ENCODE results near the gene TLR10. TPM values are rescaled to one million over a fixed set of nuclear protein-coding genes. Genes with fewer than 3 reads are reported as not detected.
A peak's percentile ranks its signal among the peaks of the same experiment; 100 is the strongest.

Gene TLR10
- total RNA-seq, 1 experiment from 2014 or later = not detected

DNA sequence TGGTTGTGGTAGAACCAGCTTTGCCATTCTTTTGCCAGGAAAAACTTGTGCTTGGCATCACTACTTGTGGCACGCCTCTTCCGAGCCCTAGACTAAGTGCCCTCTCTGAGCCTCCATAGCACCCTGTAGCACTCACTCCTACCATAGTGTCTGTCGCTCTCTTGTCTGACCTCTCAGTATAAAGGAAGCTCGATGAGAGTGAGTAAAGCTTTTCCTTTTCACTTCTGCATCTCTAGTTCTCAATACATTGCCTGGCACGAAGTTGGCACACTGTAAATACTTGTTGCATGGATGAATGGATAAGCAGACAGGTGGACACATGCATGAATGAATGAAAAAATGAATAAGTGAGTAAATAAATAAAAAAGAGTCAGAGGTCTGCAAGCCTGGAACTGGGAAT, 48.3 kb downstream of the TLR10 start:
- intact Hi-C loops (cut with micrococcal nuclease) = no loop called here
- Histone ChIP-seq H3K27ac (ENCODE audit: low read length) (no peak overlapping the region), H4K20me1 (ENCODE audit: low read length) (no peaks in the 10 kb centered on the region), H3K36me3 (ENCODE audit: low read depth, low read length) (no peaks in the 10 kb centered on the region; the same call in 1 of the 2 replicates), H2AFZ (ENCODE audit: low read length) (no peak overlapping the region), H3K9me2 (replicated peaks; ENCODE audit: low read length) (no peaks in the 10 kb centered on the region), H3K79me2 (ENCODE audit: low read length) (no peaks in the 10 kb centered on the region), H3F3A (ENCODE audit: low read length, unreplicated experiment) (no peaks in the 10 kb centered on the region), H3K9ac (ENCODE audit: low read length) (no peak overlapping the region), H3K9me3 (ENCODE audit: low read length) (no peaks in the 10 kb centered on the region), H3K27me3 (ENCODE audit: low read length) (no peaks in the 10 kb centered on the region), H3K4me1 (ENCODE audit: insufficient read depth, low read length) (peaks cover 6% of the 10 kb centered on the region), H3K4me2 (ENCODE audit: low read length) (no peak overlapping the region), H3K4me3 (ENCODE audit: low read length) (no peak overlapping the region)
- CTCF ChIA-PET = no interaction called here
- ATAC-seq (no peak), DNase-seq (no peak)
- POLR2A ChIA-PET (ENCODE audit: unreplicated experiment) = no interaction called here
- BruUV-seq (replicated peaks) = no TSS peak
- TF ChIP-seq EZH2phosphoT487 (IDR thresholded peaks at IDR 0.05; ENCODE audit: borderline replicate concordance, low read length) (no peak), EZH2 (IDR thresholded peaks at IDR 0.05; ENCODE audit: low read length, unreplicated experiment) (no peak)
- TF ChIP-seq, protein P1, sequence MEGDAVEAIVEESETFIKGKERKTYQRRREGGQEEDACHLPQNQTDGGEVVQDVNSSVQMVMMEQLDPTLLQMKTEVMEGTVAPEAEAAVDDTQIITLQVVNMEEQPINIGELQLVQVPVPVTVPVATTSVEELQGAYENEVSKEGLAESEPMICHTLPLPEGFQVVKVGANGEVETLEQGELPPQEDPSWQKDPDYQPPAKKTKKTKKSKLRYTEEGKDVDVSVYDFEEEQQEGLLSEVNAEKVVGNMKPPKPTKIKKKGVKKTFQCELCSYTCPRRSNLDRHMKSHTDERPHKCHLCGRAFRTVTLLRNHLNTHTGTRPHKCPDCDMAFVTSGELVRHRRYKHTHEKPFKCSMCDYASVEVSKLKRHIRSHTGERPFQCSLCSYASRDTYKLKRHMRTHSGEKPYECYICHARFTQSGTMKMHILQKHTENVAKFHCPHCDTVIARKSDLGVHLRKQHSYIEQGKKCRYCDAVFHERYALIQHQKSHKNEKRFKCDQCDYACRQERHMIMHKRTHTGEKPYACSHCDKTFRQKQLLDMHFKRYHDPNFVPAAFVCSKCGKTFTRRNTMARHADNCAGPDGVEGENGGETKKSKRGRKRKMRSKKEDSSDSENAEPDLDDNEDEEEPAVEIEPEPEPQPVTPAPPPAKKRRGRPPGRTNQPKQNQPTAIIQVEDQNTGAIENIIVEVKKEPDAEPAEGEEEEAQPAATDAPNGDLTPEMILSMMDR (conservative IDR thresholded peaks at IDR 0.05; ENCODE audit: low read depth, low read length) = no peak

DNA sequence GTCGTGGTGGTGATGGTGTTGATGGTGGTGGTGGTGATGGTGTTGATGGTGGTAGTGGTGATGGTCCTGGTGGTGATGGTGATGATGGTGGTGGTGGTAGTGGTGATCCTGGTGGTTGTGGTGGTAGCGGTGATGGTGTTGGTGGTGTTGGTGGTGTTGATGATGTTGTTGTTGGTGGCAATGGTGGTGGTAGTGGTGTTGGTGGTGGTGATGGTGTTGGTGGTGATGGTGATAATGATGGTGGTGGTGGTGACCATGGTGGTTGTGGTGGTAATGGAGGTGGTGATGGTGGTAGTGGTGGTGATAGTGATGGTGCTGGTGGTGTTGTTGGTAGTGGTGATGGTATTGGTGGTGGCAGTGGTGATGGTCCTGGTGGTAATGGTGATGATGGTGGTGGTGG, 49.1 kb downstream of the TLR10 start:
- H3K9ac ChIP-seq (ENCODE audit: low read length) = no peak overlapping the region
- no peaks in the 10 kb centered on the region for H4K20me1 ChIP-seq (ENCODE audit: low read length)
- H3F3A ChIP-seq (ENCODE audit: low read length, unreplicated experiment) = no peaks in the 10 kb centered on the region
- DNase-seq (no peak), ATAC-seq (no peak)
- H3K4me2 ChIP-seq (ENCODE audit: low read length) = no peak overlapping the region
- no peaks in the 10 kb centered on the region for H3K9me3 ChIP-seq (ENCODE audit: low read length)
- H3K27me3 ChIP-seq (ENCODE audit: low read length) = no peaks in the 10 kb centered on the region
- no peak overlapping the region for H3K4me3 ChIP-seq (ENCODE audit: low read length)
- H3K9me2 ChIP-seq (replicated peaks; ENCODE audit: low read length) = no peaks in the 10 kb centered on the region
- no peaks in the 10 kb centered on the region for H3K79me2 ChIP-seq (ENCODE audit: low read length)
- peaks cover 12% of the 10 kb centered on the region for H3K4me1 ChIP-seq (ENCODE audit: insufficient read depth, low read length)
- no peak overlapping the region for H2AFZ ChIP-seq (ENCODE audit: low read length)
- ChIA-PET CTCF (no interaction called here), POLR2A (ENCODE audit: unreplicated experiment) (no interaction called here)
- no TSS peak for BruUV-seq (replicated peaks)
- TF ChIP-seq EZH2phosphoT487 (IDR thresholded peaks at IDR 0.05; ENCODE audit: borderline replicate concordance, low read length) (no peak), EZH2 (IDR thresholded peaks at IDR 0.05; ENCODE audit: low read length, unreplicated experiment) (no peak)
- TF ChIP-seq, protein P1 (conservative IDR thresholded peaks at IDR 0.05; ENCODE audit: low read depth, low read length) = no peak
- H3K36me3 ChIP-seq (ENCODE audit: low read depth, low read length) = no peaks in the 10 kb centered on the region; the same call in 1 of the 2 replicates
- no peak overlapping the region for H3K27ac ChIP-seq (ENCODE audit: low read length)
- intact Hi-C loops (cut with micrococcal nuclease) = no loop called here

DNA sequence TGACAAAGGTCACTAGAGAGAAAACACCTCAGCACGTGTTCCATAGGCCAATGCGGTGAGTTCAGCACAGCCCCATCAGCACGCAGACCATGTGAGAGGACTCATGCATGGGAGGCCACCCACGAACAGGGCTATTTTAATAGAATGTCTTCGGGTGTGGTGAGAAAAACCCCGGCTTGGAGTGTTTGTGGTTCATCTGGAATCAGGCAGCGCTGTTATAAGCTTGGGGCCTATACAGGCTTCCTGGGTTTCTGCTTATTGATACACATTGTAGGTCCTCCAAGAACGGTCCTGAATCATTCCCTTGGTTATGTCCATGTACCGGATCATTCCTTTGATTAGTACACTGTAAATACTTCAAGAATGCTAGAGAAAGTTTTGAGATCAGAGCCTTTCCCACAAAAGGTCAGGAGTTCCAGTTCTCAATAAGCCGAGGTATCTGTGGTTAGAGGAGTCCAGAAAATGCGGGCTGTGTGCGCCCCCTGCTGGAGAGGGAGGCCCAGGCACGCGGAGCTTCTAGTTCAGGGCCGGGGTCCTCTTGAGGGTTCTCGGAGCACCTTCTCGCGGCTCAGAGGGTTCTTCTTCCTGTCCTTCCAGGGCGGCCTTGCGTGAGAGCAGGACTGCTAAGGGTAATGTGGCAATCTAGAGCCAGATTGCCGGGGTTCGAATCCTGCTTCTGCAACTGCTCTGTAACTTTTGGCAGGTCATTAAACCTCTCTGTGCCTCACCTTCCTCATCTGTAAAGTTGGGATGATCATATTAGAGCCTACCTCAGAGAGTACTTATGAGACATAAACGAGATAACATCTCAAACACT, 51.8 kb downstream of the TLR10 start:
- Histone ChIP-seq H3K27me3 (ENCODE audit: low read length) (no peaks in the 10 kb centered on the region), H3K36me3 (ENCODE audit: low read depth, low read length) (no peaks in the 10 kb centered on the region; the same call in 1 of the 2 replicates), H3F3A (ENCODE audit: low read length, unreplicated experiment) (no peaks in the 10 kb centered on the region), H3K4me2 (ENCODE audit: low read length) (0 out of 2 replicates have a peak overlapping the region, but pooled peaks have one; percentile 14), H3K9ac (ENCODE audit: low read length) (no peak overlapping the region), H3K9me3 (ENCODE audit: low read length) (no peaks in the 10 kb centered on the region), H4K20me1 (ENCODE audit: low read length) (no peaks in the 10 kb centered on the region), H3K9me2 (replicated peaks; ENCODE audit: low read length) (no peaks in the 10 kb centered on the region), H3K4me3 (ENCODE audit: low read length) (no peak overlapping the region), H3K4me1 (ENCODE audit: insufficient read depth, low read length) (peaks cover 18% of the 10 kb centered on the region), H2AFZ (ENCODE audit: low read length) (peak overlapping the region; percentile 38; the same call in 1 of the 2 replicates), H3K27ac (ENCODE audit: low read length) (no peak overlapping the region), H3K79me2 (ENCODE audit: low read length) (no peaks in the 10 kb centered on the region)
- intact Hi-C loops (cut with micrococcal nuclease) = loop anchor here (1.0 to 2.0 kb wide), 3 partner anchors 411 to 668 kb away; no protein-coding TSS in a partner anchor
- peak; percentile 73 for DNase-seq
- TF ChIP-seq, protein P1 (conservative IDR thresholded peaks at IDR 0.05; ENCODE audit: low read depth, low read length) = peak; percentile 94
- TF ChIP-seq EZH2phosphoT487 (IDR thresholded peaks at IDR 0.05; ENCODE audit: borderline replicate concordance, low read length) = no peak
- no TSS peak for BruUV-seq (replicated peaks)
- ChIA-PET CTCF (no interaction called here), POLR2A (ENCODE audit: unreplicated experiment) (interaction anchor here (0.6 kb wide), 1 partner anchor 44 kb away, joined by 4 read pairs; no protein-coding TSS in a partner anchor)
- ATAC-seq = peak; percentile 67

Data from PC-3 (cell line).